Measurements from ENCODE around the gene OR11H12.
"Not testable (repeated sequence)": the region's sequence is repeated elsewhere in the genome, so short reads cannot be mapped to it uniquely, and the experiment has no call there.

The OR11H12 gene, protein sequence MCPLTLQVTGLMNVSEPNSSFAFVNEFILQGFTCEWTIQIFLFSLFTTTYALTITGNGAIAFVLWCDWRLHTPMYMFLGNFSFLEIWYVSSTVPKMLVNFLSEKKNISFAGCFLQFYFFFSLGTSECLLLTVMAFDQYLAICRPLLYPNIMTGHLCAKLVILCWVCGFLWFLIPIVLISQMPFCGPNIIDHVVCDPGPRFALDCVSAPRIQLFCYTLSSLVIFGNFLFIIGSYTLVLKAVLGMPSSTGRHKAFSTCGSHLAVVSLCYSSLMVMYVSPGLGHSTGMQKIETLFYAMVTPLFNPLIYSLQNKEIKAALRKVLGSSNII

GRCh38 chr14:18600817-18601216 lies at the start of gene OR11H12:
TSS of gene OR11H12 (plus strand) at chr14:18601117. CDS start at chr14:18601117, 0 bp downstream.
- DNase-seq (ENCODE audit: low read depth, low spot score), result not testable (repeated sequence)

GRCh38 chr14:18582908-18583307 lies 18.0 kb upstream of the OR11H12 start:
- not testable (repeated sequence) for DNase-seq (ENCODE audit: low read depth, low spot score)

DNA sequence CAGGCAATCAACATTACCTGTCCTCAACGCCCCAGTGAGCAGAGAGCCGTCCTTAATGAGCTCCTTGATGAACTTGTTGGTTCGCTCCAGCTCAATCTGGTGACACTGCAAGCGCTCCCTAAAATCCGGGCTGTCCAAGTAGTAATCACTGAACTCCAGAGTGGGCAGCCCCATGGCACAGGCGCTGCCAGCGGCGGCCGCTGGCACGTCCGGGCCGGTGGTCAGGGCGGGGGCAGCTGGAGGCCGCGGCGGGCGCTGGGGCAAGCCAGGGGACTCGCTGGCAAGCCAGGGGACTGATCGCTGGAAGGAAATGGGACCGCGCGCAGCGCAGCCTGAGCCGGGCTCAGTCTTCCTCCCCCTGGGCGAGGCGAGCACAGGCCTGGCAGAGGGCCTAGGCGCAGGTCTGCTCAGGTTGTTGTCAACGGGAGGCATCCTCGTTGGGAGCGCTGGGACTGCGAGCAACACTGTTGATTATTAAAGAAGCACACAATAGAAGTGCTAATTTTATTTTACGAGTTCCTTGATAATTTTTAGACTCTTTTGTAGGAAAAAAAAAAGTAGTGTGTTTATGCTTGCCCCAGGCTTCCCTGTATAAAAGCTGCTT lies 25.8 kb downstream of the OR11H12 start:
- DNase-seq (ENCODE audit: low read depth, low spot score), result not testable (repeated sequence)

- not testable (repeated sequence) for DNase-seq (ENCODE audit: low read depth, low spot score)
Measured at GRCh38 chr14:18636066-18636465, 35.1 kb downstream of the OR11H12 start.

DNA sequence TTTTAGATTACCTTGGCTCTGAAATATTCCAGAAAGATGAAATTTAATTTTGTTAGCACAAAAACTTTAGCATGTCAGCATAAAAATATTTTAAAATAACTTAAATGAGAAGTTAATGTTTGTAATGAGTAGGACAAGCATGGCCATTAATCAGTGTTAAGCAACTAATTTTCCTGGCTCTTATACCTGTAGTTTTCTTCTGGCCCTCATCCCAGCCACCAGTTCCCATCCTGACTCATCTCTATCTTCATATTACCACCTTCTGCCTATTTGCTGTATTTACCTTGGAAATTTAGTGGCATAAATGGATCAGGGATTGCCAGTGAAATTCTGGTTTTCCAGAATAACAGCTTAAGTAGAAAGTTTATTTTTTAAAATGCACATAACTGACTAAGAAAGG lies 37.1 kb downstream of the OR11H12 start:
- DNase-seq (ENCODE audit: low read depth, low spot score), result not testable (repeated sequence)

GRCh38 chr14:18638785-18639184 lies 37.9 kb downstream of the OR11H12 start:
- DNase-seq (ENCODE audit: low read depth, low spot score), result not testable (repeated sequence)

- not testable (repeated sequence) for DNase-seq (ENCODE audit: low read depth, low spot score)
Measured at GRCh38 chr14:18646075-18646730, 45.3 kb downstream of the OR11H12 start.

All from ELF-1 (cell line).